H1 (cell line): Measurements from ENCODE around the gene SERPINB8. TPM values are rescaled to one million over a fixed set of nuclear protein-coding genes. Genes with fewer than 3 reads are reported as not detected.

Experiments used
- CHD7 ChIP-seq: fragments of 300-600 bp; sonication (generic); IDR thresholded peaks from 2 replicates; pipeline ENCODE4 v1.7.1; 2012; ENCODE audit warnings: low read length, moderate library complexity, mild to moderate bottlenecking, inconsistent platforms; ENCODE audit not compliant: insufficient replicate concordance
- GABPA ChIP-seq: IDR thresholded peaks from 2 replicates; pipeline ENCODE4 v1.6.1; 2011; ENCODE audit warnings: mild to moderate bottlenecking, low read length, moderate library complexity, borderline replicate concordance; ENCODE audit not compliant: insufficient read depth
- polyA plus RNA-seq, 7 experiments: library from polyadenylated mRNA; depleted of rRNA in 3 of 7; stranded (reverse) in 5 of 7; unstranded in 2 of 7; fragments of >200 nt in 5 of 7; fragments of 200-250 nt in 2 of 7; gene quantifications; 1 replicate in 5 of 7; 2 replicates in 1 of 7; 4 replicates in 1 of 7; pipeline versions ENCODE4 v1.2.1 to v1.2.3, GENCODE V29; 2011 to 2013; ENCODE audit warnings: missing spikeins in 2 of 7, mixed read lengths in 2 of 7
- total RNA-seq: library from RNA; stranded (reverse); fragmentation: NEBNext Ultra II Directional; extraction: Animal tissue kit (Norgen Biotek cat#: 25700); gene quantifications from 2 replicates; pipeline ENCODE4 v1.2.1, GENCODE V29; 2021

The SERPINB8 gene
- total and polyA plus RNA-seq, 2 of the 8 experiments (the other 6 are each of a cell fraction or from before 2014, with no cell fraction given): 0.42 to 1.2 TPM

DNA sequence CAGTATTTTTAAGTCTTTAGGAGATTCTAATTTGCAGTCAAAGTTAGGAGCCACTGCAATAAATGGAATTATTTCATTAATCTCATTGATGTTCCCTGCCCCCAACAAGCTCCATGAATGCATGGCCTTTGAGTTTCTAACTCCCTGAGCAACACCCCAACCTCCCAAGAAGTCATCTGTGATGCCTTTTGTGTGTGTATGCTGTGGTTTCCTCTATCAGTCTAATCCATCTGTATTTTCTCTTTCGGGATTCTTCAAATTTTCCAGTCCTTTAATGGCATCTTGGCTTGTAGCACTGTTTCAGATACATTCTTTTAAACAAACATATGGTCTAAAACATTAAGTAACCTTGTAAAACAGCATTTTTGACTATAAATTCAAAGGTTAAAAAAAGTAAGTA, 45.3 kb upstream of the SERPINB8 start (continued):
- TF ChIP-seq CHD7: no peak
- no peak for TF ChIP-seq GABPA
